ENCODE data around the gene NMU.

Gene NMU

GRCh38 chr4:55675196-55675793 is 39.2 kb upstream of the NMU start:
- H3K36me3 ChIP-seq, result no peaks in the 10 kb centered on the region
- H3K27ac ChIP-seq, result no peak overlapping the region
- TF ChIP-seq CTCF (IDR thresholded peaks at IDR 0.05), result no peak
- H3K9me3 ChIP-seq, result no peaks in the 10 kb centered on the region
- no peaks in the 10 kb centered on the region for H3K27me3 ChIP-seq
- no peak overlapping the region for H3K4me3 ChIP-seq (ENCODE audit: low read depth in 1 of 2, low read length in 1 of 2)
- no peaks in the 10 kb centered on the region for H3K4me1 ChIP-seq (ENCODE audit: control insufficient read depth in 1 of 2, insufficient read depth in 1 of 2, low read depth in 1 of 2, low read length in 1 of 2)

DNA sequence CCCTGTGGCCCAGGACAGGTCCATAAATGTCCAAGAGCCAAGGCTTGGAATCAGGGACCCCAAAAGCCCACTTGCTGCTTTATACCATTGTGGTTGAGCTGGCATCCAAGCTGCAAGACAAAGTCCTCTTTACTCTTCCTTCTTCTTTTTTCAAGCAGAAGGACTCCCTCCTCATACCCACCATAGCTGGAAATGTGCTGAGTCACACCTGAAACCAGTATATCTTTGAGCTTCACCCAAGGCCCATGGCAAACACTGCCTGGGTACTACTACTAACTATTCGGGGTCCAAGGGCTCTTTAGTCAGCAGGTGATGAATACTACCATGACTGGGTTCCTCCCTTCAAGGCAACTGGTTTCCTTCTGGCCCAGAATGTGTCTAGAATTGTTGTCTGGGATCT is 37.3 kb upstream of the NMU start:
- no peaks in the 10 kb centered on the region for H3K4me1 ChIP-seq (ENCODE audit: control insufficient read depth in 1 of 2, insufficient read depth in 1 of 2, low read depth in 1 of 2, low read length in 1 of 2)
- H3K27ac ChIP-seq, result no peak overlapping the region
- H3K36me3 ChIP-seq, result no peaks in the 10 kb centered on the region
- no peak overlapping the region for H3K4me3 ChIP-seq (ENCODE audit: low read depth in 1 of 2, low read length in 1 of 2)
- H3K9me3 ChIP-seq, result no peaks in the 10 kb centered on the region
- TF ChIP-seq CTCF (IDR thresholded peaks at IDR 0.05), result no peak
- no peaks in the 10 kb centered on the region for H3K27me3 ChIP-seq

- H3K27ac ChIP-seq, result no peak overlapping the region
- no peaks in the 10 kb centered on the region for H3K9me3 ChIP-seq
- no peaks in the 10 kb centered on the region for H3K36me3 ChIP-seq
- TF ChIP-seq CTCF (IDR thresholded peaks at IDR 0.05), result no peak
- H3K27me3 ChIP-seq, result no peaks in the 10 kb centered on the region
- no peak overlapping the region for H3K4me3 ChIP-seq (ENCODE audit: low read depth in 1 of 2, low read length in 1 of 2)
- H3K4me1 ChIP-seq (ENCODE audit: control insufficient read depth in 1 of 2, insufficient read depth in 1 of 2, low read depth in 1 of 2, low read length in 1 of 2), result no peaks in the 10 kb centered on the region
Observed at GRCh38 chr4:55671667-55672066, 35.6 kb upstream of the NMU start.

DNA sequence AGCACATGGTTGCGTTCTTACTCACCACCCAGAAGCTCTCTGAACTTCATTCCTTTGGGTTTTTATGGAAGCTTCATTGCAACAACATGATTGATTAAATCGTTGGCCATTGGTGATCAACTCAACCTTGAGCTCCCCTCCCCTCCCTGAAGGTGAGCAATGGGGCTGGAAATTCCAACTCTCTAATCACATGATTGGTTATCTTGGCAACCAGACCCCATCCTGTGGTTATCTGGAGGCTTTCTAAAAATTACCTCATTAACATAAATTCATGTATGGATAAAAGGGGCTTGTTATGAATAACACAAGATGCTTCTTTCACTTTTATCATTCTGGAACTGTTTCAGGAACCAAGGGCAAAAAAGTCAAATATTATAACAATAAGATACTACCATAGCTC is 34.6 kb upstream of the NMU start:
- Histone ChIP-seq H3K27ac (no peak overlapping the region), H3K9me3 (no peaks in the 10 kb centered on the region), H3K4me1 (ENCODE audit: control insufficient read depth in 1 of 2, insufficient read depth in 1 of 2, low read depth in 1 of 2, low read length in 1 of 2) (no peaks in the 10 kb centered on the region), H3K36me3 (no peaks in the 10 kb centered on the region), H3K27me3 (no peaks in the 10 kb centered on the region), H3K4me3 (ENCODE audit: low read depth in 1 of 2, low read length in 1 of 2) (no peak overlapping the region)
- no peak for TF ChIP-seq CTCF (IDR thresholded peaks at IDR 0.05)

- no peaks in the 10 kb centered on the region for H3K9me3 ChIP-seq
- no peaks in the 10 kb centered on the region for H3K4me1 ChIP-seq (ENCODE audit: control insufficient read depth in 1 of 2, insufficient read depth in 1 of 2, low read depth in 1 of 2, low read length in 1 of 2)
Observed at GRCh38 chr4:55668449-55668848, 32.4 kb upstream of the NMU start.

More at GRCh38 chr4:55668449-55668848, 32.4 kb upstream of the NMU start:
- no peak for TF ChIP-seq CTCF (IDR thresholded peaks at IDR 0.05)
- no peak overlapping the region for H3K27ac ChIP-seq
- no peaks in the 10 kb centered on the region for H3K36me3 ChIP-seq
- no peaks in the 10 kb centered on the region for H3K27me3 ChIP-seq
- H3K4me3 ChIP-seq (ENCODE audit: low read depth in 1 of 2, low read length in 1 of 2), result no peak overlapping the region
